ENCODE results near the gene NAA16.

The NAA16 gene

DNA sequence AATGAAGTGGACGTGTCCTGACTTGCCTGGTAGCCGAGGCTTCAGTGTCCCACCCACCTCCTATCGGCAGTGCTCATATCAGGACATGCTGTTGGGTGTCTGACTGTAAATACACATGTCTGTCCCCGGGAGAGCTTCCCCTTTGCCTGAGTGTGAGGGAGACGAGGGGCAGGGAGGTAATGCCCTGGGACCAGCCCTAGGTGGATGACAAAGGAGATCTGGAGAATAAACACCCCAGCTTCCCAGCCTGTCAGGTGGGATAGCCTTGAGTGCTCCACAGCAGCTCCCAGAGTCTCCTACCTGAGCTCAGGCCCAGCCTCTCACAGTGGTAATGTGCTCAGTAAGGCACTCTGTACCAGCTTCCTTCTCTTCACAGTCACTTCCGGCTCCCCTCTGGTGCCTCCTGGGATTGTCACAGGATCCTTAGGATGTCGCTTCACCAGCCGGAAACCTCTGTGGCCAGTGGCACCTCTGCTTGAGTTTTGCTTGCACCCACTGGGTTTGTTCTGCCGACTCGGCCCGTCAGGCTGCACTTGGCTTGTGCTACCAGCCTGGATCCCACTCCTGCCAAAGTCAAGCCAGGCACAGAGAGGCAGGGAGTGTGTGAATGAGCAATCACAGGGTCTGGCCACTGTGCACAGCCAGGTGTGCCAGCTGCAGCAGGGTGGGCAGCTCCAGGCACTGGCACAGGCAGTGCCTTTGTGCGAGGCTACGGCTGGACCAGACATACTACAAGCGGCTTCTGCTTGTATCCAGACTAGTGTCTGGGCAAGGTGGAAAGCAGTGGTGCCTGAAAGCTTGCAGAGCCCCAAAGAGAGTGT lies 91.8 kb downstream of the NAA16 start:
- no peak overlapping the region for H3K4me3 ChIP-seq (ENCODE audit: low read depth, low read length)
- TF ChIP-seq, protein P1, sequence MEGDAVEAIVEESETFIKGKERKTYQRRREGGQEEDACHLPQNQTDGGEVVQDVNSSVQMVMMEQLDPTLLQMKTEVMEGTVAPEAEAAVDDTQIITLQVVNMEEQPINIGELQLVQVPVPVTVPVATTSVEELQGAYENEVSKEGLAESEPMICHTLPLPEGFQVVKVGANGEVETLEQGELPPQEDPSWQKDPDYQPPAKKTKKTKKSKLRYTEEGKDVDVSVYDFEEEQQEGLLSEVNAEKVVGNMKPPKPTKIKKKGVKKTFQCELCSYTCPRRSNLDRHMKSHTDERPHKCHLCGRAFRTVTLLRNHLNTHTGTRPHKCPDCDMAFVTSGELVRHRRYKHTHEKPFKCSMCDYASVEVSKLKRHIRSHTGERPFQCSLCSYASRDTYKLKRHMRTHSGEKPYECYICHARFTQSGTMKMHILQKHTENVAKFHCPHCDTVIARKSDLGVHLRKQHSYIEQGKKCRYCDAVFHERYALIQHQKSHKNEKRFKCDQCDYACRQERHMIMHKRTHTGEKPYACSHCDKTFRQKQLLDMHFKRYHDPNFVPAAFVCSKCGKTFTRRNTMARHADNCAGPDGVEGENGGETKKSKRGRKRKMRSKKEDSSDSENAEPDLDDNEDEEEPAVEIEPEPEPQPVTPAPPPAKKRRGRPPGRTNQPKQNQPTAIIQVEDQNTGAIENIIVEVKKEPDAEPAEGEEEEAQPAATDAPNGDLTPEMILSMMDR (IDR thresholded peaks at IDR 0.05; ENCODE audit: low read depth, low read length), result no peak
- in situ Hi-C loops (cut with HindIII; ENCODE audit: low sequenced_read_pairs), result no loop called here
- DNase-seq (ENCODE audit: low read depth, low spot score), result no peak

DNA sequence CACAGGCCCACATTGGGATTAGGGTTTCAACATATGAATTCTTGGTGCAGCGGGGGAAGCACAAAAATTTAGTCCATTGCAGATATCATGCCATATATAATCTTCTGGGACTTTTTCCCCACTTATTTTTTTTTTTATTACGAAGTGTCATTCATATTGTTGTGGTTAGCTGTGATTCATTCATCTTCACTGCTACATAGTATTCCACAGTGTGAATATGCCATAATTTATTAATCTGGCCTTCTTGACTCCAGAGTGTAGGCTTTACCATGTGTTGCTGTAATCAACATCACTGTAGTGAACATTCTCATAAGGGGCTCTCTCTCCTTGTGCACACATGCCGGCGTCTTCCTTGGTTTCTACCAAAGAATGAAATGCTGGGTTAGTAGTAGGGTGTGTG lies 92.9 kb downstream of the NAA16 start:
- in situ Hi-C loops (cut with HindIII; ENCODE audit: low sequenced_read_pairs), result no loop called here

DNA sequence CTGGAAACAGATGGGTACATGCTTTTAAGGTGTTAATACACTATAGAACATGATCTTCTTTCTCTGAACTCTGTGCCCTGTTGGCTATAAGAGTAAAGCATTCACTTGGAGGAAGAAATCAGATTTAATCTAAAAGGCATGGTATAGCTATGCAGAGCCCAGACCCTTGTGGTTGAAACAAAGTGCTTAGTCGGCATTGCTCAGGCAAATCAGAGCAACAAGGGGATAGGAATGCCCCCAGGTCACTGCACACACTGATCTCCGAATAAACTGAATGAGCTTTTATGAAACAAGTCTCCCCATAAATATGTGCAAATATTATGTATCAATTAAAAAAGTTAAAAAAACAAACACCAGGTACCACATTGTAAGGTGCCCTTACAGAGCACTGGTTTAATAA lies 94.3 kb downstream of the NAA16 start:
- no peak overlapping the region for H3K4me3 ChIP-seq (ENCODE audit: low read depth, low read length)
- no peak for DNase-seq (ENCODE audit: low read depth, low spot score)
- in situ Hi-C loops (cut with HindIII; ENCODE audit: low sequenced_read_pairs), result no loop called here
- TF ChIP-seq, protein P1 (IDR thresholded peaks at IDR 0.05; ENCODE audit: low read depth, low read length), result no peak

More for the DNA sequence above, 92.9 kb downstream of the NAA16 start:
- TF ChIP-seq, protein P1 (IDR thresholded peaks at IDR 0.05; ENCODE audit: low read depth, low read length), result no peak
- no peak overlapping the region for H3K4me3 ChIP-seq (ENCODE audit: low read depth, low read length)
- DNase-seq (ENCODE audit: low read depth, low spot score), result no peak

DNA sequence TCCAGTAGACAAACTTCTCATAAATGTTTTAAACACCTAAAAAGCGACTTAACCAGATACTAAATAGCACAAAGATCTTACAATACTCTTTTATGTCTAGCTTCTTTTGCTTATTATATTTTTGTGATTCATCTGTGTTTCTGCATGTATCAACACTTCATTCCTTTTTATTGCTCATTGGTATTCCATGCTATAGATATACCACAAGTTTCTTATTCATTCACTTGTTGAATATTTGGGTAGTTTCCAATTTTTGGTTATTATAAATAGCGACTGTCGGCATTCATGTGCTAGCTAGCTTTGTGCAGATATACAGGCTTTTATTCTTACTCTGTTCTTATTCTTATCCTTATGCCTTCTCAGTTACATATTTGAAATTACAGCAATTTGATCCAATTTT lies 96.3 kb downstream of the NAA16 start:
- TF ChIP-seq, protein P1 (IDR thresholded peaks at IDR 0.05; ENCODE audit: low read depth, low read length), result no peak
- H3K4me3 ChIP-seq (ENCODE audit: low read depth, low read length), result no peak overlapping the region
- in situ Hi-C loops (cut with HindIII; ENCODE audit: low sequenced_read_pairs), result no loop called here
- DNase-seq (ENCODE audit: low read depth, low spot score), result no peak

DNA sequence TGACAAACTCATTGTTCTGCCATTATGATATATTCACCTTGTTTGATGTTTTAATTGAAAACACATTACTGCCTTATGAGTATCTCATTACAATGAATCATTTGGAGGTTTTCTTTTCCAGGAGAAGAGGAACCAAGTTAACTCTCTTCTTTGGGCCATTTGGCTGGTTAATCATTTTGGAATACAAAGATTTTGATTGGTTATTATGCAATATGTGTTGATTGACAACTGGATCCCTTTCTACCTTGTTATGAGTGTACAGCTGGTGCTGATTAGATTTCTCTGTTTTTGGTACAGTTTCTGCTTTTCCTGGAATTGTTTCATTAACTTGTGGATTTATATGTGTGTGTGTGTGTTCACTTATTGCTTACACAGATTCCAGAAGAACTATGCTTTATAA lies 97.1 kb downstream of the NAA16 start:
- H3K4me3 ChIP-seq (ENCODE audit: low read depth, low read length), result no peak overlapping the region
- DNase-seq (ENCODE audit: low read depth, low spot score), result no peak
- in situ Hi-C loops (cut with HindIII; ENCODE audit: low sequenced_read_pairs), result no loop called here
- TF ChIP-seq, protein P1 (IDR thresholded peaks at IDR 0.05; ENCODE audit: low read depth, low read length), result no peak

DNA sequence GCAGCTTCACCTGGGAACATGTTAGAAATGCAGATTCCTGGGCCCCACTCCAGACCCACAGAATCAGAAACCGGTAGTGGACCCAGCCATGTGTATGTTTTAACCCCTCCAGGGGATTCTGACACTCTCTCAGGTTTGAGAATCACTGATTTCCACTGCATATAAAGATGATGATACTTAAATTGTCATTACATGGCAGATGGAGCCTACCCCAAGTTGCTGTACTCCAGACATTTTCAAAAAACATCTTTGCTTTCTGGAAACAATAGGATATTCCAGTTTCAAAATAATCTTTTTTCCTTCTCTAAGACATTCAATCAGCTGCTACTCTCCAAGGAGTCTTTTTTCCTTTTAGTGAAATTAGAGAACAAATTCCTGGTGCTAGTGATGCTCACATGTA lies 97.7 kb downstream of the NAA16 start:
- in situ Hi-C loops (cut with HindIII; ENCODE audit: low sequenced_read_pairs), result no loop called here
- H3K4me3 ChIP-seq (ENCODE audit: low read depth, low read length), result no peak overlapping the region
- DNase-seq (ENCODE audit: low read depth, low spot score), result no peak
- TF ChIP-seq, protein P1 (IDR thresholded peaks at IDR 0.05; ENCODE audit: low read depth, low read length), result no peak

Data from astrocyte of the spinal cord (primary cell).